HG03139 (cell line): Measurements from ENCODE around the gene CYTL1.
"Not testable (repeated sequence)": the region's sequence is repeated elsewhere in the genome, so short reads cannot be mapped to it uniquely, and the experiment has no call there.

ENCODE experiments used
- ATAC-seq: cut with Tn5 transposase; IDR thresholded peaks from one replicate; pipeline ENCODE4 v1.9.1; 2021; ENCODE audit not compliant: unreplicated experiment

The CYTL1 gene

DNA sequence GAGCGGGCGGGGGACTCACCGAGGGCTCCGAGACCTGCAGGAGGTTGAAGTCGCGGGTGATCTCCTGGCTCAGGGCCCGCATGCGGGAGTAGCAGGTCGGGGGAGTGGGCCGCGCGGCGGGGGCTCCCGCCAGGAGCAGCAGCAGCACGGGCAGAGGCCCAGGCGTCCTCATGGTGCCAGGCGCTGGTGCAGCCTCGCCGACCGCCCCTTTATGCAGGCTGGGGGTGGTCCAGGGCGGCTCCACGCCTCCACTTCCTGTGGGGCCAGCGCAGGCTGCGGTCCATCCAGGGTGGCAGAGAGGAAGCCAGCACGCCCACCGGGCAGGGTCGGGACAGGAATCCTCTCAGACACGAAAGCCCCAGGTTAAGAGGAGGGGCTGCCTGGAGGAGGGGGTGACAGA lies at the start of gene CYTL1:
CYTL1 (minus strand) TSS at position 185 of the 400 bp plus-strand sequence; CDS start at position 172, 13 bp downstream.
- ATAC-seq = no peak

GRCh38 chr4:5067908-5068307 lies 48.6 kb upstream of the CYTL1 start:
- no peak for ATAC-seq

- ATAC-seq = not testable (repeated sequence)
Measured at GRCh38 chr4:5066968-5067367, 47.7 kb upstream of the CYTL1 start.

DNA sequence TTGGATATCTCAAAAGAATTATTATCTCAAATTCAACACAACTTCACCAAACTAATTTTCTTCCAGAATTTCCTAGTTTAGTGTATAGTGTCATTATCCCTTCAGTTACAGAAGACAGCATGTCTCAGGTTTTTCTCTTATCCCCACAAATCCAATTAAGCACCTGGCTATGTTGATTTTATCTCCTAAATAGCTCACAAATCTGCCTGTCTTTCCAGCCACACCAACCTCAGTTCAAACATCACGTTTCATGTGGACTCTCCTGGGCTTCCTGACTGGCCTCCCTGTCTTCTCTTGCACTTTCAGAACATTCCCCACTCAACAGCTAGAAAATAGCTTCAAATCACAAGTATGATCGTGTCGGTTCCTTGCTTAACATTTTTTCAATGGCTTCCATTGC lies 46.8 kb upstream of the CYTL1 start:
- ATAC-seq = no peak

GRCh38 chr4:5055411-5055810 lies 36.2 kb upstream of the CYTL1 start:
- ATAC-seq = no peak

DNA sequence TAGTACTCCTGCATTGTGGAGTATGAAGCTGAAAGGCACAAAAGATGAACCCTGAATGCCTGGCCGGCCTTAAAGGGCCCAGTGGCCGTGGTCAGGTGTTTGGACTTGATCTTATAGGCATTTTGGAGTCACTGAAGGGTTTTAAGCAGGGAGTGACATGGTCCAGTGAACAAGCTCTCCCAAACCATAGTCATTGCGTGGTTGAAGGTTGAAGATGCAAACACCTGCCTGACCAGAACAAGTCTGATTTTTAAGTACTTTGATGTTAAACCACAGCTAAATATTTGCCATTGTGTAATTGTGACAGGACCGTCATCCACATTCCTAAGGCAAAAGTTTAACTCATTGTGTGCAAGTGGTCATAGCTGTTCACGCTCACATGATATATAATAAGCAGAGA lies 35.3 kb upstream of the CYTL1 start:
- no peak for ATAC-seq

- ATAC-seq = no peak
Measured at GRCh38 chr4:5052726-5053425, 33.6 kb upstream of the CYTL1 start.

GRCh38 chr4:5052204-5052702 lies 33.0 kb upstream of the CYTL1 start:
- ATAC-seq = no peak

- ATAC-seq = peak; percentile 45
Measured at GRCh38 chr4:5051278-5052203, 32.3 kb upstream of the CYTL1 start, which contains the start of gene STK32B. Gene STK32B, plus strand, starts transcription at chr4:5051480.

- ATAC-seq = no peak
Measured at GRCh38 chr4:5050520-5051277, 31.4 kb upstream of the CYTL1 start.

DNA sequence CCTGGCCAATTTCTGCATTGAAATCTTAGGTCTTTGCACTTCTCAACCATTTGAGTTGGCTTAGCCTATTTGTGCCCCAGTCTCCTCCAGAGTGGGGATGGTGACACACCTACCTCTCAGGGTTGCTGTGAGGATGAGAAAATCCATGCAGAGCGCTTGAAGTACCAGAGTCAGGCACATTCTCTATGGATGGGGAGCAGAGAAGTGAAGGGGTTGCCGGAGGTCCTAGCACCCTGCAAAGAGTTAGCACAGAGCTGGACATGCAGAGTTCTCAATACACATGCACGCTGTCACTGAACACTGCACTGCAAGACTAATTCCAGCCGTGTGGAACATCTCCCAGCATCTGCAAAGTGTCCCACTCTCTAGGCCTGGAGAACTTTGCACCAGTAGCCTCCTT lies 29.5 kb upstream of the CYTL1 start:
- ATAC-seq = no peak

DNA sequence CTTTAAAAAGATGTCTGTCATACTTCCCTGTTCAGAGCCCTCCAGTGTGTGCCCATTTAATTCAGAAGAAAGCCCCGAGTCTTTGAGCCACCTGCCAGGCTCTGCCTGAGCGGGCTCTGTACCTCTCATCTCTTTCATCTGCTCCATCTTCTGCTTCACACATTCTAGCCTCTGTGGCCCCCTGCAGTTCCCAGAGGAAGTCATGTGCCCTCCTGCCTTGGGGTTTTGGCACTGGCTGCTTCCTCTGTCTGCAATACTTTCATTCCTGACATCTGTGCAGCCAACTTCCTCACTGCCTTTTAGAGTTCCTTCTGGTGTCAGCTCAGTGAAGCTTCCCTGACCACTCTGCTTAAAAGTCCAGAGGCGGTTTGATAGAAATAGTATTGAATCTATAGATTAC lies 25.8 kb upstream of the CYTL1 start:
- no peak for ATAC-seq

- ATAC-seq = no peak
Measured at GRCh38 chr4:5044341-5044740, 25.1 kb upstream of the CYTL1 start.

DNA sequence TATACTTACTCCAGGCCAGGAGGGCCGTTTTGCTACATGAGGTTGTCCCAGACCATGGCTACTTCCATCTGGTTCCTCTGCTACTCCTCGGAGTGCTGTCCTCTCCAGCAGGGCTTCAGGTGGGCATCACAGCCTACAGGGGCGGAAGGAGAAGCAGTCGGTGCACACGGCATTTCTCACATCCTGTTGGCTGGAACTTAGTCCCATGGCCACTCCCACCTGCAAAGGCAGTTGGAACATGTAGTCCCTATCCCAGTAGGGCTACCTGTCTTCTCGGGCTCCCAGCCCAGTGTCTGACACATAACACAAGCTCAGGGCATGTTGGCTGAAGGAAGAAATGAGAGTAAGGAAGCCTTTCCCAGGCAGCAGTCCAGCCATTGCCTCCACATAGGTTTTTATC lies 24.3 kb upstream of the CYTL1 start:
- no peak for ATAC-seq

DNA sequence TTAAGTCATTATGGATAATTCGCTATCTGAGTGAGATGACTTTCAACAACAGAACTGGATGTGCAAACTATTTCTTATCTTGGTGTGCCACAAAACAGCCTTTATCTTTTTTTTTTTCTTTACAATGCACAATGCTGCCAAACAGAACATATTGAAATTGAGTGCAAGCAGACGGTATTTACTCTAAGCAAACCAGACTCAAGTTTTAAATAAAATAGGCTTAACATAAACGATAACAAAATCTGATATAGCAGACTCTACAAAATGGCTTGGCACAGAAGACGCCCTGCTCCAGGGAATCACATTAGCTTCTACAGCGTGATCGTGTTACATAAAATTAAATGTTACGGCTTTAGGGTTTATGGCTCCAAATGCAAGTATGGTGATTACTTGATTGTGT lies 22.4 kb upstream of the CYTL1 start:
- no peak for ATAC-seq

DNA sequence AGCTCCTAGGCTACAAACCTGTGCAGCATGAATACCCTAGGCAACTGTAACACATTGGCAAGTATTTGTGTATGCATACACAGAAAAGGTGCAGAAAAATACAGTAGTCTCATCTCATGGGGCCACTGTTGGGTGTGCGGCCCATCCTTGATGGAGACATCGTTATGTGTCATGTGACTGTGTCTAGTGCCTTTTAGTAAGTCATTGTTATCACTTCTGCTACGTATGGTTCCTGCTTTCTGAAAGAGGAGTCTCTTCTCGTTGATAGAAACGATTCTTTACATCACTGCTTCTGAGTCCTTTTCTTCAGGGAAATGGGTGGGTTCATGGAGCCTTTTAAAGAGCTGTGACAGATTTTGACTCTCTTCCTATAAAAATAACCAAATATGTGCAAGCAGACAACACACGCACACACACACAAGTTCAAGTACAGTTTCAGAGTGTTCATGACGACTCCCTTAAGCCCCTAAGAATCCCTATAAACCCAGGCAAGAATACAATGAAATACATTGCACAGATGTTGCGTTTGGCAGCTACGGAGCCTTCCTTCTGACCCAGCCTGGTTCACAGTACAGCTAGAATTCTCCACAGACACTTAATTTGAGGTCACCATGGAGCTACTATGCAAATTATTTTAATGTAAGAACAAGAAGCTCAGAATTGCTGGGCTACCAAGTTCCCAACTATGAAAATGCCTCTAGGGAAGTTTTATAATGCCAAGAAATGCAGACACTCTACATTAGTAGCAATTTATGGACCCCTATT lies 21.8 kb upstream of the CYTL1 start:
- ATAC-seq = no peak

DNA sequence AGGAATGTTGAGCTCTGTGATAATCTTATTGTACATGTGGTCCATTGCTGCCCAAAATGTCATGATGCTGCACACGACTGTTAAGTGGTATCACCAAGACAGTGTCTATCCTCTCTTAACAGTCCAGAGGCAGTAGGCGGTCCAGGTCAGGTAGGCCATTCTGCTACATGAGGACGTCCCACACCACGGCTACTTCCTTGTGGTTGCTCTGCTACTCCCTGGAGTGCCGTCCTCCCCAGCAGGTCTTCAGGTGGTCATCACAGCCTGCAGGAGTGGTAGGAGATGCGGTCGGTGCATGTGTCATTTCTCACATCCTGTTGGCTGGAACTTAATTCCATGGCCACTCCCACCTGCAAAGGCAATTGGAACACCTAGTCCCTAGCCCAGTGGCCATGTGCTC lies 20.5 kb upstream of the CYTL1 start:
- no peak for ATAC-seq

DNA sequence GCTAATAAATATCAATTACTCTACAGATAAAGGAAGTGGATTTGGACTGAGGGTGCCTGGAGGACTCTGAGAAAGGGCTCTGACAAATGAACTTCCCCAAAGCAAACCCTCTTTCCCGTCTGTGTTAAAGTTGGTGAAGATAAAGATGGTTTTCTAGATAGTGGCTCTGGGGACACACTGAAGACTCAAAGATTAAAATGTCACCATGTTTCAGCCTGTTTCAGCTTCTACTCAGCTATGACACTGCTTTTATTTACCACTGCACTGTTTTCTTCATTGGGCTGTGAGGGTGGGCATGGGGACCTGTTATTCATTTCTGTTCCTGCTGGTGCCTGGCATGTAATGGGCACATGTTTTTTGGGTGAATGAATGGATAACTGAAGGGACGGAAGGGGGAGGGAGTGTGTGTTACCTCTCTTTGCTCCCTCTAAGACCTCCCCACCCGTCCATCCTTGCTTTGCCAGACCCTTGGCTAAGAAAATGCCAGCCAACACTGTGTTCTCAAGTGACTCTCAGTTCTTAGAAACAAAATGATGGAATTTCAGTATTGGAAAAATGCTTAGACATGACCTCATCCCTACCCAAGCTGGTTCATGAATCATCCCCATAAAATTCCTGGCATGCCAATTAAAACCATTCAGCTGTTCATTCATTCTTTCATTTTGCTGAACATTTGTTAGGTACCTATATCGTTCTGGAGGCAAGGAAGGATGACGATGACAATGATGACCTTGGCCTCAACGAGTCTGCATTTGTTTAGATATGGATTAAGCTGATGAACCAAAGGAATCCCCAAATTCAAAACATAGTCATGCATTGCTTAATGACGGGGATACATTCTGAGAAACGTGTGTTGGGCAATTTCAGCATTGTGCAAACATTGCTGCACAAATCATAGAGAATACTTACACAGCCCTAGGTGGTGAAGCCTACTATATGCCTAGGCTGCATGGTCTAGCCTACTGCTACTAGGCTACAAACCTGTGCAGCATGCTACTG lies 18.6 kb upstream of the CYTL1 start:
- no peak for ATAC-seq

GRCh38 chr4:5036239-5036638 lies 17.0 kb upstream of the CYTL1 start:
- no peak for ATAC-seq
